ENCODE measurements around the gene CDH23. TPM values are rescaled to one million over a fixed set of nuclear protein-coding genes. Genes with fewer than 3 reads are reported as not detected.

The CDH23 gene
- total RNA-seq, 2 experiments from 2014 or later = 4.6 to 5.2 TPM

GRCh38 chr10:71751515-71752224 lies 354.9 kb downstream of the CDH23 start:
- ATAC-seq (ENCODE audit: poor library complexity) (no peak), DNase-seq (no peak)
- CTCF ChIA-PET = interaction anchor here (0.9 to 1.5 kb wide), 5 partner anchors 11 to 22 kb away, joined by 3 to 6 read pairs (median 3); no protein-coding TSS in a partner anchor
- H3K36me3 Mint-ChIP-seq (ENCODE audit: low read depth) = peaks cover 69% of the 10 kb centered on the region
- peaks cover 100% of the 10 kb centered on the region for H3K4me1 ChIP-seq (ENCODE audit: insufficient read depth, low read length)
- H3K27me3 ChIP-seq (ENCODE audit: control insufficient read depth in 1 of 2, insufficient read depth in 2 of 2, low read length in 2 of 2) = no peaks in the 10 kb centered on the region
- no peaks in the 10 kb centered on the region for H3K9me3 ChIP-seq (ENCODE audit: control insufficient read depth in 1 of 2, insufficient read depth in 1 of 2, low read length in 2 of 2)
- peaks cover 97% of the 10 kb centered on the region for H3K4me1 Mint-ChIP-seq (ENCODE audit: low read depth)
- no peaks in the 10 kb centered on the region for H3K27me3 Mint-ChIP-seq
- intact Hi-C loops (cut with DNase I, micrococcal nuclease) = no loop called here
- H3K9me3 Mint-ChIP-seq = no peaks in the 10 kb centered on the region
- peak overlapping the region; percentile 93 for H3K27ac Mint-ChIP-seq
- H3K27ac ChIP-seq (ENCODE audit: low read depth in 1 of 2, low read length in 2 of 2) = peak overlapping the region; percentile 69 to 86
- H3K36me3 ChIP-seq (ENCODE audit: insufficient read depth, low read length) = peaks cover 58% of the 10 kb centered on the region
- POLR2A ChIA-PET = interaction anchor here (0.8 to 19.3 kb wide), 10 partner anchors 9 to 46 kb away, joined by 3 to 416 read pairs (median 7); partner anchors contain the start of gene VSIR
- H3K4me3 ChIP-seq (ENCODE audit: low read length) = no peak overlapping the region
- TF ChIP-seq CTCF (IDR thresholded peaks at IDR 0.05) = no peak
- peak overlapping the region; percentile 68 for H3K4me3 Mint-ChIP-seq

DNA sequence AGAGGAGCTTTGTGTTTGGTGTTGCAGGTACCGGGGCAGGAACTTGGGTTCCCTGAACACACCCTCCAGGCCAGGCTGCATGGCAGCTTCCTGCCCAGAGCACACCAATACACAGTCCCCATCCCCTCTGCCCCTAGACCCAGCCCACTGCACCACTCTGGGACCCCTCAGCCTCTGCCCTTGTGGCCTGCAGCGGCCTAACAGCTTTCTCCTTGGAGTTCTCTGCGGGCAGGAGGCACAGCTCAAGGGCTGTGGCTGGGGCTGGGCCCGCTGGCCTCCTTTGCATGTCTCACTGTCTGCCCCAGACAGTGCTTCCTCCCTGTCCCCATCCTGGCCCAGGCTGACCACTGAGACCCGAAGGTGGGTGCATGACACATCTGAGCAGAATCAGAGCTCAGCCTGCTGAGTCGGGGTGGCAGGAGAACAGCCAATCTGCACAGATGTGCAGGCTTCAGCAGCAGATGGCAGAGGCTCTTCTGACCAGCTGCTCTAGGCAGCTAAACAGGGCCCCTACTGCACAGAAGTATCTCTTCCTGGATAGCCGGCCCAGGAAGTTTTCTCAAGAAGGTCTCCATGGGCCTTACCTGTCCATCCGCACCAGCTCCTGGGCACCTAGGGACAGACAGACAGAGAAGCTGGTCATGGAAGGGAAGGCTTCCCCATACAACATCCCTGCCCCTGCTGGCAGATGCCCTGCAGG lies 355.8 kb downstream of the CDH23 start:
- intact Hi-C loops (cut with DNase I, micrococcal nuclease) = no loop called here
- POLR2A ChIA-PET = interaction anchor here (0.8 to 19.3 kb wide), 10 partner anchors 9 to 47 kb away, joined by 3 to 416 read pairs (median 7); partner anchors contain the start of gene VSIR
- H3K9me3 ChIP-seq (ENCODE audit: control insufficient read depth in 1 of 2, insufficient read depth in 1 of 2, low read length in 2 of 2) = no peaks in the 10 kb centered on the region
- ATAC-seq (ENCODE audit: poor library complexity) (no peak), DNase-seq (peak in 2 of 14 experiments; percentile 42 to 57)
- peaks cover 100% of the 10 kb centered on the region for H3K4me1 ChIP-seq (ENCODE audit: insufficient read depth, low read length)
- no peak overlapping the region for H3K4me3 ChIP-seq (ENCODE audit: low read length)
- peaks cover 97% of the 10 kb centered on the region for H3K4me1 Mint-ChIP-seq (ENCODE audit: low read depth)
- no peaks in the 10 kb centered on the region for H3K27me3 Mint-ChIP-seq
- CTCF ChIA-PET = interaction anchor here (0.9 to 1.5 kb wide), 5 partner anchors 11 to 21 kb away, joined by 3 to 6 read pairs (median 3); no protein-coding TSS in a partner anchor
- H3K27ac Mint-ChIP-seq = peak overlapping the region; percentile 93
- H3K27me3 ChIP-seq (ENCODE audit: control insufficient read depth in 1 of 2, insufficient read depth in 2 of 2, low read length in 2 of 2) = no peaks in the 10 kb centered on the region
- H3K4me3 Mint-ChIP-seq = peak overlapping the region; percentile 68
- no peaks in the 10 kb centered on the region for H3K9me3 Mint-ChIP-seq
- peak overlapping the region; percentile 69 to 86 for H3K27ac ChIP-seq (ENCODE audit: low read depth in 1 of 2, low read length in 2 of 2)
- H3K36me3 ChIP-seq (ENCODE audit: insufficient read depth, low read length) = peaks cover 62% of the 10 kb centered on the region
- peaks cover 77% of the 10 kb centered on the region for H3K36me3 Mint-ChIP-seq (ENCODE audit: low read depth)
- TF ChIP-seq CTCF (IDR thresholded peaks at IDR 0.05) = no peak

GRCh38 chr10:71753091-71753959 lies 356.6 kb downstream of the CDH23 start:
- H3K9me3 Mint-ChIP-seq = no peaks in the 10 kb centered on the region
- H3K27me3 ChIP-seq (ENCODE audit: control insufficient read depth in 1 of 2, insufficient read depth in 2 of 2, low read length in 2 of 2) = no peaks in the 10 kb centered on the region
- peak overlapping the region; percentile 38 for H3K4me3 Mint-ChIP-seq
- peak overlapping the region; percentile 86 to 87 for H3K27ac ChIP-seq (ENCODE audit: low read depth in 1 of 2, low read length in 2 of 2)
- H3K4me1 ChIP-seq (ENCODE audit: insufficient read depth, low read length) = peaks cover 100% of the 10 kb centered on the region
- H3K36me3 Mint-ChIP-seq (ENCODE audit: low read depth) = peaks cover 85% of the 10 kb centered on the region
- no peak for ATAC-seq (ENCODE audit: poor library complexity)
- H3K4me3 ChIP-seq (ENCODE audit: low read length) = no peak overlapping the region
- H3K27me3 Mint-ChIP-seq = no peaks in the 10 kb centered on the region
- no peaks in the 10 kb centered on the region for H3K9me3 ChIP-seq (ENCODE audit: control insufficient read depth in 1 of 2, insufficient read depth in 1 of 2, low read length in 2 of 2)
- intact Hi-C loops (cut with DNase I, micrococcal nuclease) = no loop called here
- peak overlapping the region; percentile 93 for H3K27ac Mint-ChIP-seq
- CTCF ChIA-PET = interaction anchor here (1.2 to 1.5 kb wide), 4 partner anchors 10 to 20 kb away, joined by 3 to 6 read pairs (median 4); no protein-coding TSS in a partner anchor
- TF ChIP-seq CTCF (IDR thresholded peaks at IDR 0.05) = no peak
- peaks cover 97% of the 10 kb centered on the region for H3K4me1 Mint-ChIP-seq (ENCODE audit: low read depth)
- H3K36me3 ChIP-seq (ENCODE audit: insufficient read depth, low read length) = peaks cover 70% of the 10 kb centered on the region
- DNase-seq = peak in 3 of 14 experiments; percentile 45 to 71 (median 69)
- POLR2A ChIA-PET = interaction anchor here (0.9 to 19.3 kb wide), 11 partner anchors 10 to 48 kb away, joined by 3 to 416 read pairs (median 11); partner anchors contain the start of gene VSIR
